ENCODE results near the gene TNRC6A.
"Not testable (repeated sequence)": the region's sequence is repeated elsewhere in the genome, so short reads cannot be mapped to it uniquely, and the experiment has no call there.

Gene TNRC6A

DNA sequence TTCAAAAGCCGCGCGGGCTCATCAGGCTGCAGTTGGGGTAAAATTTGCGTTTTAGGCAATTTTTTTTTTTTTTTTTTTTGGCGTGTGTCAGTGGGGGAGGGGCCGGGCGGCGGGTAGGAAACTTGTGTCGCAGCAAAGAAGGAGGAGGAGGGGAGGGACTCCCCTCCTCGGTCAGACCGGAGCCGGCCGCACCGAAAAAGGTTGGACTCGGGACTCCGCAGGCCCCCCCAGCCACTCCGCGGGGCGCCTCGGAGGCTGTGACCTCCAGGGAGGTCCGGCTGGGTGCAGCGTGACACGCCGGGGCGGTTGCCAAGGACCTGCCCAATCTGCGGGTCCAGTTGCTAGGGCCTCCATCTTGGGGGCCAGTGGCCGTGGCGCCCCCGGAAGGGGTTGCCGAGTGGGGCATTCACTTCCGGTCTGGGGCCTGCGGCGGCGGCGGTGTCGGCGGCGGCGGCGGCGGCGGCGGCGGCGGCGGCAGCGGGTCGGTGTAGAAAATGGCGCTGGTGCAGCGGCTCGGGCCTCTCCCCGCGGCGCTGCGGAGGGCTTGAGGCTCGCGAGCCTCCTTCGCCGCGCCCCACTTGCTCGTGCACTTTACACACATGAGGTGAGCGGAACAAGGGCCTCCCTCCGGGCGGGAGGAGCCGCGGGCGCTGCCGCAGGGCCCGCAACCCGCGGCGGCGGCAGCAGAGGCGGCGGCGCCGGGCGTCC lies at the start of gene TNRC6A:
Gene TNRC6A (plus strand): TSS at position 409 of the 708 bp plus-strand sequence. CDS start 191 bp downstream, at position 600.
- peak in 1 of 2 experiments; percentile 30 for DNase-seq

GRCh38 chr16:24681793-24682192 lies 47.7 kb upstream of the TNRC6A start:
- DNase-seq, result no peak

- DNase-seq, result no peak
These were observed 46.2 kb upstream of the TNRC6A start for GRCh38 chr16:24683250-24683649.

- no peak for DNase-seq
These were observed 45.5 kb upstream of the TNRC6A start for GRCh38 chr16:24683847-24684493.

GRCh38 chr16:24685539-24686432 lies 43.7 kb upstream of the TNRC6A start:
- DNase-seq, result peak; percentile 57 to 83

DNA sequence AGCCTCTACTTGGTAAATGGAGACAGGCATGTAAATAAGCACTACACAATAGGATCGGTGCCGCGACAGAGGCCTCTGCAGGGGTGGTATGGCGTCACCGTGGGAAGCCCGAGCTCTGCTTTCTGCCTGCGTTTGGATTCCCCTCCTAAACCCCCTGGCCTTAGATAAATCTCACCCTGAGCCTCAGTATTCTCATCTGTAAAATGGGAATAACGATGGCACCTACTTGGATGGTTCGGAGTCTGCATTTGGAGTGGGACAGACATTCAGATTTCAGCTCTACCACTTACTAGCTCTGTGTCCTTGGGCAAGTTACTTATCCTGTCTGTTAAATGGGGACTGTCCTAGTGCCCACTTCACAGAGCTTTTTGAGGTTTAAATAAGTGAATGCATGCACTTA lies 42.8 kb upstream of the TNRC6A start:
- no peak for DNase-seq

GRCh38 chr16:24688359-24688758 lies 41.1 kb upstream of the TNRC6A start:
- DNase-seq, result no peak

DNA sequence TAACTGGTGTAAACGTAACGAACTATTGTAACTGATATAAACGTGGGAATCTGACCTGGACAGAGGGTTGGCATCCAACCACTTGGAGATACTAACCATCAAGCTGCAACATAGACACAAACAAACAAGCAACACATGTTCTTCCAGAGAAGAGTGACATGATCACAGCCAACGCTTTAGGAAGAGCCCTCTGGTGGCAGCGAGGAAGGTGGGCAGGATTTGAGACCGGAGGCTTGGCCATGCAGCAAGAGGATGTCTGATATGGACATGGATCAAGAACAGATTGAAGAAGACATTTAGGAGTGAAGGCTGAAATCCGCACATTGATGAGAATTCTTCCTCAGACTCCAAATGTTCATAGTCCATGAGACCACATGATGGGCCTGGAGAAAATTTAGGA lies 40.3 kb upstream of the TNRC6A start:
- DNase-seq, result peak; percentile 29 to 61

DNA sequence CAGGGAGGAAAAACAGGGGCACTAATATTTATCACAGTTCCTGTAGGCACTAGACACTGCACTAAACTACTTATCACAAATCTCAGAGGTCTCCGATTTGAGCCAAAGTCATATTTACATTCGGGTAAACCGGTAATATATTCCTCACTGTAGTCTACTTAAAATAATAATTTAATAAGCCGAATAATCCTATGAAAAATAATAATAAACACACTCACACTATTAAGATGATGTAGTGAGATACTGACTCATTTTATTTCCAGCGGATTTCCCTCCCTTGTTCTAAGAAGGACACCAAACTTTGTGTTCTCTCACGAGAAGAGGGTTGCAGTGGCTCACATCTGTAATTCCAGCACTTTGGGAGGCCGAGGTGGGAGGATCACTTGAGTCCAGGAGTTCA lies 36.6 kb upstream of the TNRC6A start:
- DNase-seq, result no peak

DNA sequence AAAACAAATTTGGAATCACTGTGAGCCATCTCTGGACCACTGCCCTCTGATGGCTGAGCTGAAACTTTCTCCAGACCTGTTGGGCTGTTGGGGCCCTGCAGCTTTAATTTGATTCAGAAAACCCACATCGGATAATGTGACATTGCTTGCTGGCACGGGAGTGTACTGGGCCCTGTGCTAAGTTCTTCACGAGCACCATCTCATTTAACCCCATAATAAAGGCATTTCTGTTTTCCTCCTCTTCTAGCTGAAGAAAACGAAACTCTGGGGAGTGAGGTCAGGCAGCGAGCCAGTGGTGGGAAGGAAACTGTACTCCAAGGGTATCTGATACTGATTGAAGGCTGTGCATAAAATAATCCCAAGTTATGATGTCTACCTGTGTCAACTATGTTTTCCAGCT lies 34.5 kb upstream of the TNRC6A start:
- no peak for DNase-seq

GRCh38 chr16:24696699-24697098 lies 32.8 kb upstream of the TNRC6A start:
- no peak for DNase-seq

- no peak for DNase-seq
These were observed 31.1 kb upstream of the TNRC6A start for GRCh38 chr16:24698308-24698707.

DNA sequence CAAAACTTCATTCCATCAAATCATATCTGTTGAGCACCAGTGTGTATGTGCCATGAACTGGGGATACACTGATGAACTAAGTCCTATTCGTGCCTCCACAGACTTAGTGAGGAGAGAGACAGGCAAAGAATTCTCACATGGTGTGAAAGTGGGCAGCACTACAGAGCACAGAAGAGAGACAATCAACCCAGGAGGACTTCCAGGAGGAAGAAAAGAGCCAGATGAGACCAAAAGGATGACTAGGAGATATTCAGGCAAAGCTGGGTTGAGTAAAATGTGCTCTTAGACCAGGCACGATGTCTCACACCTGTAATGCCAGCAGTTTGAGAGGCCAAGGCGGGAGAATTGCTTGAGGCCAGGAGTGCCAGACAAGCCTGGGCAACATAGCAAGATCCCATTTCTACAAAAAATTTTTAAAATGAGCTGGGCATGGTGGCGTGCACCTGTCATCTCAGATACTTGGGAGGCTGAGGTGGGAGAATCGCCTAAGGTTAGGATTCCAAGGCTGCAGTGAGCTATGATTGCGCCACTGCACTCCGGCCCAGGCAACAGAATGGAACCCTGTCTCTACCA lies 30.2 kb upstream of the TNRC6A start:
- no peak for DNase-seq

DNA sequence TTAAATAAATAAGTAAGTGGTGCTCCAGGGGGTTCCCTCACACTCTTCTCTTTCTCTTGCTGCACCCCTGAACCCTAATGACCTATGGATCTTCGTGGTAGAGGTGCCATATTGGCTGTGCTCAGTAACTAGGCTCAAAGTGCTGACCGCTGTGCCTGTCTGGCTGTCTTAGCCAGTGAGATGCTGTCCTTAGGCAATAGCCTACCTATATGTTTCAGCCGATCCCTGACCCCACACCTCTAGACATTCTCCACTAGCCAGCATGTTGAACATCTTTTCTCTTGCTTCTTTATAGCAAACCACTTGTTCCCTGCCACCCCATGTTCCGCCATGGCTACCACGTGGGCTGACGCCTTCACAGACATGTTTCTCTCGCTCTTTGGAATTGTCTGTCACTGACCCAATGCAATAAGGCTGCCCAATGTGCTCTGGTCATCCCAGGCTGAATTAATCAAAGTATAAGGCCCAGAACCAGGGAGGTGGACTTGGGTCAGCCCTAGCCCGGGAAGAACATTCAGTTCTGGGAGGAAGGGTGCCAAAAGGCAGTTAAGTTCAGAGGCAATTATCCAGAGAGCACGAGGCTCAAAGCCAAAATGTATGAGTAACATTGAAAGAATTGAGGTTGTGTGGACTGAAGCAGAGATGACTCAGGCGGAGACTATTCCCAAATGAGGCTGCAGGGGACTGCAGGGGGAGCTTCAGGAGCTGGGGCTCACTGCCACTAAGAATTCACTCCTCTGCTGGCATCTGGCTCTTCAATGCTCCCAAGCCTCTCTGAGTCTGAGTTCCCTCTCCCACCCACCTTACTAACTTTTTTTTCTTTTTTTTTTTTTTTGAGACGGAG lies 28.7 kb upstream of the TNRC6A start:
- DNase-seq, result no peak

- DNase-seq, result no peak
These were observed 27.9 kb upstream of the TNRC6A start for GRCh38 chr16:24701521-24701951.

DNA sequence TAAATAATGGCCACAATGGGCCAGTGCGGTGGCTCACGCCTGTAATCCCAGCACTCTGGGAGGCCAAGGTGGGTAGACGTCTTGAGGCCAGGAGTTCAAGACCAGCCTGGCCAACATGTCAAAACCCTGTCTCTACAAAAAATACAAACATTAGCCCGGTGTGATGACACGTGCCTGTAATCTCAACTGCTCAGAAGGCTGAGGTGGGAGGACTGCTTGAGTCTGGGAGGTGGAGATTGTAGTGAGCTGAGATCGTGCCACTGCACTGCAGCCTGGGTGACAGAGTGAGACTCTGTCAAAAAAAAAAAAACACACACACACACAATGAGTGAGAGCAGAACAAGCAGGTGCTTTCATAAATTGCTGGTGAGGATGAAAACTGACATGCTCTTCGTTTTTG lies 21.7 kb upstream of the TNRC6A start:
- not testable (repeated sequence) for DNase-seq

DNA sequence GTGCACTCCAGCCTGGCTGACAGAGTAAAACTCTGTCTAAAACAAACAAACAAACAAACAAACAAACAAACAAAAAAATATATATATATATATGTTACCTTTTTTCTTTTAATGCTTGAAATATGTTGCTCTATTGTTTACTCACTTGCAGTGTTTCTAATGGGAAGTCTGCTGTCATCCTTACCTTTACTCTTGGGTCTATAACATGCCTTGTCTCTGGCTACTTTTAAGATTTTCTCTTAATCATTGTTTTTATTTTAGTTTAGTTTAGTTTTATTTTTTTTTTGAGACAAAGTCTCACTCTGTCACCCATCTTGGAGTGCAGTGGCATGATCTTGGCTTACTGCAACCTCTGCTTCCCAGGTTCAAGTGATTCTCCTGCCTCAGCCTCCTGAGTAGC lies 16.1 kb upstream of the TNRC6A start:
- no peak for DNase-seq

- no peak for DNase-seq
These were observed 12.0 kb upstream of the TNRC6A start for GRCh38 chr16:24717411-24717810.

DNA sequence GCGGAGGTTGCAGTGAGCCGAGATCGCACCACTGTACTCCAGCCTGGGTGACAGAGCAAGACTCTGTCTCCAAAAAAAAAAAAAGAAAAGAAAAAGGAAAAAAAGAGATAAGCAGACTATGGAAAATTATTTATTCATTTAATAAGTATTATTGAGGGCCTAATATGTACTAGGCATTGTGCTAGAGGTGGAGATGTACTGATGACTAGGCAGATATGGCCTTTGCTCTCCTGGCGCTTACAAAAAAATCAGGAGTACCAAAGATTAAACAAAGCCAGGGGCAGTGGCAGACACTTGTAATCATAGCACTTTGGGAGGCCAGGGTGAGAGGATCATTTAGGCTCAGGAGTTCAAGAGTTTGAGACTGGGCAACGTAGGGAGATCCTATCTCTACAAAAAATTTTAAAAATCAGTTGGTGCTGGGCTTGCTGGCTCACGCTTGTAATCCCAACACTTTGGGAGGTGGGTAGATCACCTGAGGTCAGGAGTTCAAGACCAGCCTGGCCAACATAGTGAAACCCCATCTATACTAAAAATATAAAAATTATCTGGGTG lies 10.4 kb upstream of the TNRC6A start:
- no peak for DNase-seq

GRCh38 chr16:24721830-24722238 lies 7.6 kb upstream of the TNRC6A start:
- DNase-seq, result no peak

DNA sequence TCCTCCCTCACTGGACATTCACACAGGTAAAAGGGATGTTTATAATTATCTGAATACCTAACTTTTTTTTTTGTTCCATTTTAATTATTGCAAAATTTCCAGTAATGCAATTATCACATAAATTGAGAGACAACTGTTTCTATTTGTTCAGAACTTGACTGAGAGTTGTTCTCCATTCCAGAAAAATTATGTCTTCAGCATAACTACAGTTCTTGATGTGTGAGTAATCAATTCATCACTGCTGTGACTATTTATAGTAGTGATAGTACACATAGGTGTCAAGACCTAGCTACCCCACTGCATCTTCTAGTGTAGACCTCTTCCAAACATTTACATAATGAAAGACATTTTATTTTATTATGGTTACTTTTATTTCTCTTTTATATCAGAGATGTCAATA lies 5.8 kb upstream of the TNRC6A start:
- DNase-seq, result no peak

DNA sequence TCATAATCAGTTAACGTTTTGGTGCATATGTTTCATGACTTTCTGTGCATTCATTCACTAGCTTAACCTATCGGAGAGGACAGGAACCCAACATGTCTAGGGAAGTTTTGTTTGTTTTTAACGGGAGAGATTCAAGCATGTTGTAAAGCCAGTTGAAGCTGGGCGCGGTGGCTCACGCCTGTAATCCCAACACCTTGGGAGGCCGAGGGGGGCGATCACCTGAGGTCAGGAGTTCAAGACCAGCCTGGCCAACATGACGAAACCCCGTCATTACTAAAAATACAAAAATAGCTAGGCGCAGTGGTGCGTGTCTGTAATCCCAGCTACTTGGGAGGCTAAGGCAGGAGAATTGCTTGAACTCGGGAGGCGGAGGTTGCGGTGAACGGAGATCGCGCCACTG lies 1.4 kb upstream of the TNRC6A start:
- no peak for DNase-seq

Measured in cerebellar nuclear complex (tissue), 1 donor.